ENCODE measurements around the gene KRTDAP. TPM values are rescaled to one million over a fixed set of nuclear protein-coding genes. Genes with fewer than 3 reads are reported as not detected.

Gene KRTDAP
- total and polyA plus RNA-seq, 4 experiments from 2014 or later = not detected

DNA sequence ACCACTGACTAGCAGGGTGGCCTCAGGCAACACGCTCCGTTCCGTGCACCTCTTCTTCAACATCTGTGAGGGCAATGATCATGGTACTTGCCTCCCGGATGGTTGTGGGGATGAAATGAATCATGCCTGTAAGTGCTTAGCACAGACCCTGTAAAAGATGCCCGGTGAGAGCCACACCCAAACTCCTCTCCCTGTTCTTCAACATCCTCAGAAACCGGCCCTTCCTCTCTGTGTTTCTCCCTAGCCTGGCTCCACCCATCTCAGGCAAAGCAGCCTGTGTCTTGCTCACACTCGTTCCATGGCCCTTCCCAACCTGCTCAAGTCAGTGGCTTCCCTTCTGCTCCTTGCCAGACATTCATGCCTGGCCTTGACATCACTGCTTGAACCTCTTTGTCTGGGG, 29.0 kb upstream of the KRTDAP start:
- Mint-ChIP-seq H3K27ac (no peak overlapping the region), H3K4me3 (no peak overlapping the region), H3K4me1 (no peaks in the 10 kb centered on the region), H3K27me3 (peaks cover 3 to 11% of the 10 kb centered on the region in 2 donors), H3K36me3 (no peaks in the 10 kb centered on the region), H3K9me3 (no peaks in the 10 kb centered on the region)
- Histone ChIP-seq H3K9me3 (ENCODE audit: control insufficient read depth in 1 of 2, low read length in 2 of 2) (no peaks in the 10 kb centered on the region), H3K4me3 (ENCODE audit: low read length in 2 of 2) (no peak overlapping the region), H3K27me3 (ENCODE audit: insufficient read depth, low read length) (no peaks in the 10 kb centered on the region), H3K36me3 (ENCODE audit: insufficient read depth, low read length) (no peaks in the 10 kb centered on the region), H3K27ac (ENCODE audit: low read depth, low read length) (no peak overlapping the region), H3K4me1 (ENCODE audit: insufficient read depth, low read length) (no peaks in the 10 kb centered on the region)
- CTCF ChIA-PET (ENCODE audit: partially characterized antibody) = interaction anchor here (0.9 to 1.6 kb wide), 2 partner anchors 9 to 24 kb away, joined by 3 to 6 read pairs; no protein-coding TSS in a partner anchor
- POLR2A ChIA-PET (ENCODE audit: partially characterized antibody) = interaction anchor here (0.7 kb wide), 1 partner anchor 10 kb away, joined by 3 read pairs; no protein-coding TSS in a partner anchor
- no peak for DNase-seq
- intact Hi-C loops (cut with micrococcal nuclease) = no loop called here

GRCh38 chr19:35518313-35518712, 28.0 kb upstream of the KRTDAP start:
- H3K9me3 Mint-ChIP-seq = no peaks in the 10 kb centered on the region
- intact Hi-C loops (cut with micrococcal nuclease) = no loop called here
- Histone ChIP-seq H3K27me3 (ENCODE audit: insufficient read depth, low read length) (no peaks in the 10 kb centered on the region), H3K9me3 (ENCODE audit: control insufficient read depth in 1 of 2, low read length in 2 of 2) (no peaks in the 10 kb centered on the region), H3K36me3 (ENCODE audit: insufficient read depth, low read length) (no peaks in the 10 kb centered on the region), H3K27ac (ENCODE audit: low read depth, low read length) (no peak overlapping the region), H3K4me1 (ENCODE audit: insufficient read depth, low read length) (no peaks in the 10 kb centered on the region), H3K4me3 (ENCODE audit: low read length in 2 of 2) (no peak overlapping the region)
- ChIA-PET CTCF (ENCODE audit: partially characterized antibody) (interaction anchor here (0.9 kb wide), 1 partner anchor 23 kb away, joined by 3 read pairs; no protein-coding TSS in a partner anchor), POLR2A (ENCODE audit: partially characterized antibody) (no interaction called here)
- DNase-seq = no peak
- H3K27me3 Mint-ChIP-seq = peaks cover 6 to 13% of the 10 kb centered on the region in 2 donors
- no peaks in the 10 kb centered on the region for H3K36me3 Mint-ChIP-seq
- H3K4me1 Mint-ChIP-seq = no peaks in the 10 kb centered on the region
- no peak overlapping the region for H3K4me3 Mint-ChIP-seq
- no peak overlapping the region for H3K27ac Mint-ChIP-seq

- H3K9me3 Mint-ChIP-seq = no peaks in the 10 kb centered on the region
- peaks cover 11 to 12% of the 10 kb centered on the region in 2 donors for H3K27me3 Mint-ChIP-seq
- H3K4me3 Mint-ChIP-seq = no peak overlapping the region
- no peak overlapping the region for H3K27ac ChIP-seq (ENCODE audit: low read depth, low read length)
- no peak for DNase-seq
- H3K27ac Mint-ChIP-seq = no peak overlapping the region
- ChIA-PET CTCF (ENCODE audit: partially characterized antibody) (interaction anchor here (1.3 to 1.9 kb wide), 2 partner anchors 22 to 32 kb away, joined by 3 to 4 read pairs; no protein-coding TSS in a partner anchor), POLR2A (ENCODE audit: partially characterized antibody) (no interaction called here)
- H3K4me1 ChIP-seq (ENCODE audit: insufficient read depth, low read length) = no peaks in the 10 kb centered on the region
- no peak overlapping the region for H3K4me3 ChIP-seq (ENCODE audit: low read length in 2 of 2)
- H3K36me3 ChIP-seq (ENCODE audit: insufficient read depth, low read length) = no peaks in the 10 kb centered on the region
- intact Hi-C loops (cut with micrococcal nuclease) = no loop called here
- no peaks in the 10 kb centered on the region for H3K4me1 Mint-ChIP-seq
- no peaks in the 10 kb centered on the region for H3K27me3 ChIP-seq (ENCODE audit: insufficient read depth, low read length)
- H3K9me3 ChIP-seq (ENCODE audit: control insufficient read depth in 1 of 2, low read length in 2 of 2) = no peaks in the 10 kb centered on the region
- H3K36me3 Mint-ChIP-seq = no peaks in the 10 kb centered on the region
Measured at GRCh38 chr19:35517342-35517741, 27.1 kb upstream of the KRTDAP start.

- Mint-ChIP-seq H3K27me3 (peaks cover 11 to 12% of the 10 kb centered on the region in 2 donors), H3K4me3 (no peak overlapping the region), H3K4me1 (no peaks in the 10 kb centered on the region), H3K27ac (no peak overlapping the region), H3K36me3 (no peaks in the 10 kb centered on the region), H3K9me3 (no peaks in the 10 kb centered on the region)
- Histone ChIP-seq H3K36me3 (ENCODE audit: insufficient read depth, low read length) (no peaks in the 10 kb centered on the region), H3K4me3 (ENCODE audit: low read length in 2 of 2) (no peak overlapping the region), H3K9me3 (ENCODE audit: control insufficient read depth in 1 of 2, low read length in 2 of 2) (no peaks in the 10 kb centered on the region), H3K27ac (ENCODE audit: low read depth, low read length) (no peak overlapping the region), H3K4me1 (ENCODE audit: insufficient read depth, low read length) (no peaks in the 10 kb centered on the region), H3K27me3 (ENCODE audit: insufficient read depth, low read length) (no peaks in the 10 kb centered on the region)
- intact Hi-C loops (cut with micrococcal nuclease) = no loop called here
- DNase-seq = no peak
- CTCF ChIA-PET (ENCODE audit: partially characterized antibody) = interaction anchor here (1.3 to 1.9 kb wide), 4 partner anchors 10 to 110 kb away, joined by 3 to 4 read pairs (median 4); no protein-coding TSS in a partner anchor
- POLR2A ChIA-PET (ENCODE audit: partially characterized antibody) = no interaction called here
Measured at GRCh38 chr19:35516310-35516709, 26.0 kb upstream of the KRTDAP start.

DNA sequence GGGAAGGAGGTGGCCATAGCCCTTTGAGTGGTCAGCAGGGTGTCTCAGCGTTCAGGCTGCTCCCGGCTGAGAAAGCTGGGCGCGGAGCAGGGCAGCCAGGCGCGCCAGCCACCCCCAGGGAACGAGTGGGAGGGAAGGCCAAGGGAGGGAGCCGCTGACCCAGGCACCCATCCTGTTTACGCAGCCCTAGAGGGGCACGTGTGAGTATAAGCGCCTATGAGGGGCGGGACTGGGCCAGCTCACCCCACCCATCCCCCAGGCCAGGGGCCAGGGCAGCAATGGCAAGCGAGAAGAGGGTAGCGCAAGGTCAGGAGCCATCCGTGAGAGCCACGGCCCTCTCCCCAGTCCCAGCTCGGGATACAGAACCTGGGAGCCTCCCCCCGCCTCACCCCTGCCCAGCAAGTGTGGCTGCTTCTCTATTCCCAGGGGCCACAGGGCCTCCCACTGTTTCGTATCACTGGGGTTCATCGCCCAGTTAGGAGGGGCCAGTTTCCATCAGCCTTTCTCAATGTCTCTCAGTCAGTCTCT, 24.1 kb upstream of the KRTDAP start:
- Mint-ChIP-seq H3K4me1 (peaks cover 6 to 15% (median 10%) of the 10 kb centered on the region in 4 donors), H3K9me3 (no peaks in the 10 kb centered on the region), H3K27ac (no peak overlapping the region), H3K27me3 (peaks cover 15 to 16% of the 10 kb centered on the region in 2 donors), H3K4me3 (no peak overlapping the region), H3K36me3 (no peaks in the 10 kb centered on the region)
- ChIA-PET POLR2A (ENCODE audit: partially characterized antibody) (no interaction called here), CTCF (ENCODE audit: partially characterized antibody) (interaction anchor here (0.9 to 1.6 kb wide), 3 partner anchors 8 to 78 kb away, joined by 3 to 4 read pairs (median 3); no protein-coding TSS in a partner anchor)
- H3K4me3 ChIP-seq (ENCODE audit: low read length in 2 of 2) = no peak overlapping the region
- no peak for DNase-seq
- no peaks in the 10 kb centered on the region for H3K27me3 ChIP-seq (ENCODE audit: insufficient read depth, low read length)
- no peaks in the 10 kb centered on the region for H3K36me3 ChIP-seq (ENCODE audit: insufficient read depth, low read length)
- H3K9me3 ChIP-seq (ENCODE audit: control insufficient read depth in 1 of 2, low read length in 2 of 2) = no peaks in the 10 kb centered on the region
- intact Hi-C loops (cut with micrococcal nuclease) = no loop called here
- peaks cover 16% of the 10 kb centered on the region for H3K4me1 ChIP-seq (ENCODE audit: insufficient read depth, low read length)
- no peak overlapping the region for H3K27ac ChIP-seq (ENCODE audit: low read depth, low read length)

- Mint-ChIP-seq H3K4me1 (peaks cover 8 to 18% (median 13%) of the 10 kb centered on the region in 4 donors), H3K9me3 (no peaks in the 10 kb centered on the region), H3K27ac (no peak within 1 kb of the TSS), H3K4me3 (no peak within 1 kb of the TSS), H3K27me3 (peaks cover 16 to 18% of the 10 kb centered on the region in 2 donors), H3K36me3 (no peaks in the 10 kb centered on the region)
- ChIA-PET POLR2A (ENCODE audit: partially characterized antibody) (no interaction called here), CTCF (ENCODE audit: partially characterized antibody) (interaction anchor here (0.9 kb wide), 1 partner anchor 78 kb away, joined by 3 read pairs; no protein-coding TSS in a partner anchor)
- intact Hi-C loops (cut with micrococcal nuclease) = no loop called here
- Histone ChIP-seq H3K9me3 (ENCODE audit: control insufficient read depth in 1 of 2, low read length in 2 of 2) (no peaks in the 10 kb centered on the region), H3K4me1 (ENCODE audit: insufficient read depth, low read length) (peaks cover 19% of the 10 kb centered on the region), H3K27ac (ENCODE audit: low read depth, low read length) (no peak within 1 kb of the TSS), H3K4me3 (ENCODE audit: low read length in 2 of 2) (no peak within 1 kb of the TSS), H3K36me3 (ENCODE audit: insufficient read depth, low read length) (no peaks in the 10 kb centered on the region), H3K27me3 (ENCODE audit: insufficient read depth, low read length) (no peaks in the 10 kb centered on the region)
- DNase-seq = no peak
Measured at GRCh38 chr19:35513628-35514281, 23.5 kb upstream of the KRTDAP start, which contains the start of gene DMKN. Gene DMKN (minus strand): TSS chr19:35513649. CDS start chr19:35513475, 174 bp downstream.

- H3K4me3 Mint-ChIP-seq = no peak overlapping the region
- no peak overlapping the region for H3K27ac ChIP-seq (ENCODE audit: low read depth, low read length)
- H3K36me3 Mint-ChIP-seq = no peaks in the 10 kb centered on the region
- intact Hi-C loops (cut with micrococcal nuclease) = no loop called here
- ChIA-PET CTCF (ENCODE audit: partially characterized antibody) (no interaction called here), POLR2A (ENCODE audit: partially characterized antibody) (no interaction called here)
- H3K27ac Mint-ChIP-seq = no peak overlapping the region
- no peak overlapping the region for H3K4me3 ChIP-seq (ENCODE audit: low read length in 2 of 2)
- peaks cover 19% of the 10 kb centered on the region for H3K4me1 ChIP-seq (ENCODE audit: insufficient read depth, low read length)
- H3K9me3 ChIP-seq (ENCODE audit: control insufficient read depth in 1 of 2, low read length in 2 of 2) = no peaks in the 10 kb centered on the region
- no peaks in the 10 kb centered on the region for H3K36me3 ChIP-seq (ENCODE audit: insufficient read depth, low read length)
- H3K27me3 ChIP-seq (ENCODE audit: insufficient read depth, low read length) = no peaks in the 10 kb centered on the region
- no peak for DNase-seq
- H3K9me3 Mint-ChIP-seq = no peaks in the 10 kb centered on the region
- H3K27me3 Mint-ChIP-seq = peaks cover 13 to 18% of the 10 kb centered on the region in 2 donors
- peaks cover 10 to 18% (median 13%) of the 10 kb centered on the region in 4 donors for H3K4me1 Mint-ChIP-seq
Measured at GRCh38 chr19:35512831-35513627, 22.8 kb upstream of the KRTDAP start.

Data from CD4-positive, alpha-beta memory T cell (primary cell).